Heart left ventricle (tissue), 16 donors: ENCODE results near the gene RYR3. TPM values are rescaled to one million over a fixed set of nuclear protein-coding genes. Genes with fewer than 3 reads are reported as not detected.

ENCODE experiments used
- ATAC-seq, 4 donors: fragments of 200-7000 bp; cut with Tn5 transposase; one replicate each; pipeline ENCODE4 v1.9.1; 2020 to 2022; ENCODE audit warnings: moderate library complexity in 4 of 4, mild to moderate bottlenecking in 3 of 4, moderate number of reproducible peaks in 1 of 4
- DNase-seq, 5 donors: peaks; one replicate each; pipeline ENCODE4 v3.0.0-alpha.2; 2020
- H3K27ac ChIP-seq, 12 donors: fragments of 200-600 bp; sonication (generic) in 4 of 12; one replicate each; pipeline versions ENCODE4 v1.5.0 to v1.8.0; 2016 to 2022; ENCODE audit warnings: mild to moderate bottlenecking in 2 of 12
- H3K27me3 ChIP-seq, 9 donors: fragments of 200-600 bp; sonication (generic) in 2 of 9; one replicate each; pipeline versions ENCODE4 v1.5.1 to v1.8.0; 2016 to 2022; ENCODE audit warnings: mild to moderate bottlenecking in 3 of 9
- H3K36me3 ChIP-seq, 9 donors: fragments of 200-600 bp; sonication (generic) in 2 of 9; one replicate each; pipeline versions ENCODE4 v1.5.0 to v1.8.0; 2018 to 2022; ENCODE audit warnings: mild to moderate bottlenecking in 2 of 9
- H3K4me1 ChIP-seq, 12 donors: fragments of 200-600 bp; sonication (generic) in 4 of 12; one replicate each; pipeline versions ENCODE4 v1.5.0 to v1.8.0; 2016 to 2022; ENCODE audit warnings: mild to moderate bottlenecking in 3 of 12
- H3K4me3 ChIP-seq, 12 donors: fragments of 200-600 bp; sonication (generic) in 4 of 12; one replicate each; pipeline versions ENCODE4 v1.5.0 to v1.8.0; 2017 to 2022; ENCODE audit warnings: mild to moderate bottlenecking in 9 of 12, moderate library complexity in 4 of 12
- H3K9me3 ChIP-seq, 12 donors: fragments of 200-600 bp; sonication (generic) in 4 of 12; one replicate each; pipeline versions ENCODE4 v1.5.0 to v1.8.0; 2016 to 2022; ENCODE audit warnings: mild to moderate bottlenecking in 1 of 12
- CTCF ChIP-seq, 12 donors: fragments of 200-600 bp; sonication (generic) in 4 of 12; IDR thresholded peaks; one replicate each; pipeline versions ENCODE4 v1.5.0 to v1.8.0; 2018 to 2022; ENCODE audit warnings: antibody characterized with exemption in 12 of 12, mild to moderate bottlenecking in 5 of 12
- POLR2A ChIP-seq, 2 donors: fragments of 450-650 bp; IDR thresholded peaks; one replicate each; pipeline ENCODE4 v1.6.1; 2017; ENCODE audit warnings: antibody characterized with exemption in 2 of 2, mild to moderate bottlenecking in 2 of 2, moderate library complexity in 2 of 2
- WGBS, 4 donors: extraction: QIAGEN DNeasy Blood & Tissue Kit in 2 of 4; methylation state at CpG; one replicate each; pipeline versions ENCODE4 v1.1.5 to v1.1.7; 2013 to 2018; 5-methylcytosine and 5-hydroxymethylcytosine counted together
- intact Hi-C, 10 donors: fragments of 100-400 bp; cut with DNase I; formaldehyde crosslinking; loops; one replicate each; pipeline versions ENCODE4 v1.11.1 to v1.14.2; 2022
- polyA plus RNA-seq, 2 donors: library from polyadenylated mRNA; stranded (reverse); fragments of 200-250 nt; gene quantifications; one replicate each; pipeline ENCODE4 v1.2.3, GENCODE V29; 2013
- total RNA-seq, 9 donors: library from RNA; depleted of rRNA in 2 of 9; stranded (reverse); fragments of >200 nt in 2 of 9; fragmentation: NEBNext Ultra II Directional in 3 of 9; extraction: Animal tissue kit (Norgen Biotek cat#: 25700) in 3 of 9; gene quantifications; one replicate each; pipeline versions ENCODE4 v1.1.0 to v1.2.4, GENCODE V29; 2016 to 2023
- donor health status: ischemic (EF 13 %, LVEDD 7.1; RV severe dilation, severe dysfunction).
- donor health status: healthy with polysubstance abuse.
- donor health status: DM: no; HTN: yes; CAD: no.
- donor health status: DM: no; HTN: no; CAD: no.
- donor health status: ischemic (EF 25% LVEDD 6.9; RV normal size, moderate dysfunction).
- donor health status: ischemic (EF 25% LVEDD 5.7; RV mildly dilated, moderate dysfunction).
- donor health status: healthy.
- donor health status: DM: yes; HTN: yes; CAD: no.
- donor health status: ischemic (EF 35%, LVEDD 5.7; RV mildly dilated, moderate dysfunction).
- donor health status: nonischemic (EF 11% LVEDD 7.7; RV severe dilation, severe dysfunction).
- donor health status: DM: yes; HTN: yes; CAD: no.
- donor health status: PGD.
- donor health status: ischemic (EF 29% LVEDD 5.4; RV normal size, mild dysfunction).
- donor health status: nonischemic (EF 23%, LVEDD 6.1; RV moderate dilation, normal function).

The RYR3 gene
- total and polyA plus RNA-seq, 11 donors, result 0.01 to 0.35 (median 0.23) TPM; not detected in 2

GRCh38 chr15:33638453-33638852, 327.7 kb downstream of the RYR3 start:
- ATAC-seq, result no peak
- no peak for DNase-seq
- no peak overlapping the region for H3K4me3 ChIP-seq
- H3K36me3 ChIP-seq, result no peaks in the 10 kb centered on the region
- peaks cover 0 to 5% (median 0%) of the 10 kb centered on the region in 9 donors for H3K27me3 ChIP-seq
- no peaks in the 10 kb centered on the region for H3K4me1 ChIP-seq
- no peak for TF ChIP-seq POLR2A (IDR thresholded peaks at IDR 0.05)
- TF ChIP-seq CTCF (IDR thresholded peaks at IDR 0.05), result no peak
- H3K9me3 ChIP-seq, result no peaks in the 10 kb centered on the region
- WGBS, 4 donors, result 73 to 83% (median 77%) methylated on average over 2 of the region's 2 CpGs
- intact Hi-C loops, result no loop called here
- H3K27ac ChIP-seq, result no peak overlapping the region

- intact Hi-C loops, result no loop called here
- no peak for ATAC-seq
- Histone ChIP-seq H3K36me3 (no peaks in the 10 kb centered on the region), H3K27me3 (peaks cover 0 to 5% (median 0%) of the 10 kb centered on the region in 9 donors), H3K4me3 (no peak overlapping the region), H3K9me3 (no peaks in the 10 kb centered on the region), H3K4me1 (no peaks in the 10 kb centered on the region), H3K27ac (no peak overlapping the region)
- WGBS, 4 donors, result 79 to 83% (median 81%) methylated on average over 4 of the region's 4 CpGs
- DNase-seq, result no peak
- TF ChIP-seq POLR2A (IDR thresholded peaks at IDR 0.05), result no peak
Measured at GRCh38 chr15:33639051-33639450, 328.3 kb downstream of the RYR3 start.

GRCh38 chr15:33639456-33639855, 328.7 kb downstream of the RYR3 start:
- TF ChIP-seq CTCF (IDR thresholded peaks at IDR 0.05) (no peak), POLR2A (IDR thresholded peaks at IDR 0.05) (no peak)
- no peaks in the 10 kb centered on the region for H3K4me1 ChIP-seq
- no peaks in the 10 kb centered on the region for H3K36me3 ChIP-seq
- intact Hi-C loops, result no loop called here
- H3K9me3 ChIP-seq, result no peaks in the 10 kb centered on the region
- 75 to 98% (median 88%) methylated on average over 4 of the region's 4 CpGs for WGBS, 4 donors
- H3K4me3 ChIP-seq, result no peak overlapping the region
- ATAC-seq, result no peak
- no peak for DNase-seq
- H3K27me3 ChIP-seq, result peaks cover 0 to 5% (median 0%) of the 10 kb centered on the region in 9 donors
- H3K27ac ChIP-seq, result no peak overlapping the region

GRCh38 chr15:33639978-33640377, 329.2 kb downstream of the RYR3 start:
- ATAC-seq (no peak), DNase-seq (no peak)
- H3K9me3 ChIP-seq, result no peaks in the 10 kb centered on the region
- no peak overlapping the region for H3K4me3 ChIP-seq
- H3K27me3 ChIP-seq, result peaks cover 0 to 5% (median 0%) of the 10 kb centered on the region in 9 donors
- 30 to 44% (median 33%) methylated on average over 6 of the region's 6 CpGs for WGBS, 4 donors
- no peaks in the 10 kb centered on the region for H3K36me3 ChIP-seq
- H3K4me1 ChIP-seq, result no peaks in the 10 kb centered on the region
- intact Hi-C loops, result no loop called here
- TF ChIP-seq CTCF (IDR thresholded peaks at IDR 0.05) (no peak), POLR2A (IDR thresholded peaks at IDR 0.05) (no peak)
- no peak overlapping the region for H3K27ac ChIP-seq

GRCh38 chr15:33641069-33641468, 330.3 kb downstream of the RYR3 start:
- Histone ChIP-seq H3K27me3 (peaks cover 0 to 8% (median 0%) of the 10 kb centered on the region in 9 donors), H3K4me3 (no peak overlapping the region), H3K4me1 (no peaks in the 10 kb centered on the region), H3K27ac (no peak overlapping the region), H3K36me3 (no peaks in the 10 kb centered on the region), H3K9me3 (no peaks in the 10 kb centered on the region)
- no peak for TF ChIP-seq CTCF (IDR thresholded peaks at IDR 0.05)
- no peak for TF ChIP-seq POLR2A (IDR thresholded peaks at IDR 0.05)
- intact Hi-C loops, result no loop called here
- ATAC-seq (no peak), DNase-seq (no peak)
- WGBS, 4 donors, result 61 to 86% (median 77%) methylated on average over 4 of the region's 4 CpGs
